Measurements from ENCODE around the gene TM4SF4.
A peak's percentile ranks its signal among the peaks of the same experiment; 100 is the strongest.

The TM4SF4 gene

DNA sequence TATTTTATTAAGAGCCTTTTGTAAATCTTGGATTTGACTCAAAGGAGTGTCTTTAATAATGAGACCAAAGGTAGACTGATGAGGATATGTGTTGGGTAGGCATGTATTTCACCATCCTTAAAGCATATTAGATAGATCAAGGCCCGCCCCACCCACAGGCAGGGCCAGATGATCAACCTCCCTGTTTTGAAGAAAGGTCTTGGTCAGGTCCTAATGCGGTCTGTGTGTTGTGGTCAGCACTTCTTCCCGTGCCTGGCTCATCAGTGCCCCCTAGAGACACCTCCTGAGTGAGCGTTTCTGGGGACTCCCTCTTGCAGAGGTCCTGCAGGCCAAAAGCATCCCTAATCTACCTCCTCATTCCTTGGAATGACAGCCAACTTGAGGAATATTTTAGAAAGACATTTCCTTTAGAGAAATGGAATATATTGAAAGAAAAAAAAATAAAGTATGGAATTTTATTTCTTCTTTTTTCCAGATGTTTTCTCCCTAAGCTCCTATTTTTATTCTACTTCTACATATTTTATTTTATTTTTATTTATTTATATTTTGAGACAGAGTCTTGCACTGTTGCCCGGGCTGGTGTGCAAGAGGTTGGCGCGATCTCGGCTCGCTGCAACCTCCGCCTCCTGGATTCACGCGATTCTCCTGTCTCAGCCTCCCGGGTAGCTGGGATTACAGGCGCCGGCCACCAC lies 6.0 kb downstream of the TM4SF4 start:
- Histone ChIP-seq H3K36me3 (replicated peaks; ENCODE audit: low read depth, low read length) (no peaks in the 10 kb centered on the region), H2AFZ (ENCODE audit: low read depth, low read length) (peak overlapping the region; percentile 45; the same call in 1 of the 2 replicates), H3K4me3 (ENCODE audit: low read length) (no peak overlapping the region)

DNA sequence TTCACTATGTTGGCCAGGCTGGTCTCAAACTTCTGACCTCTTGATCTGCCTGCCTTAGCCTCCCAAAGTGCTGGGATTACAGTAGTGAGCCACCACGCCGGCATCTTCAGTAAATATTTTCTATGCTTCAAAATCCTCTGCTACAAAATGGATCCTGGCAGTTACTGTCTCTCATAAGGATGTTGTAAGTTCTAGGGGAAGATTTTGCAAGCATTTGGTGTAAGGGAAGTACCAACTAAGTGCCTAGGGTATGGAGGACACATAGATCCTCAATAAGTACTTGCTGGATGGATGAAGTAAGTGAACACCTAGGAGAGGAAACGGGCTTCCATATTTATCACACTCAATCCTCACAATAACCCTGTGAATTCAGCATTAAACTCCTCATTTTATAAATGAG lies 6.6 kb downstream of the TM4SF4 start:
- H3K4me3 ChIP-seq (ENCODE audit: low read length) = no peak overlapping the region
- H3K4me2 ChIP-seq (ENCODE audit: low read length) = no peak overlapping the region
- H3K27me3 ChIP-seq (ENCODE audit: low read depth, low read length) = no peaks in the 10 kb centered on the region
- no peaks in the 10 kb centered on the region for H3K79me2 ChIP-seq (ENCODE audit: low read length)
- no peak overlapping the region for H3K9ac ChIP-seq (ENCODE audit: low read length)
- H2AFZ ChIP-seq (ENCODE audit: low read depth, low read length) = no peak overlapping the region
- no peaks in the 10 kb centered on the region for H4K20me1 ChIP-seq (ENCODE audit: insufficient read depth, low read length)
- TF ChIP-seq CTCF (IDR thresholded peaks at IDR 0.05; ENCODE audit: low read depth, low read length) (no peak), EZH2phosphoT487 (IDR thresholded peaks at IDR 0.05; ENCODE audit: low read depth) (no peak)
- peaks cover 5% of the 10 kb centered on the region; the same call in 1 of the 2 replicates for H3K4me1 ChIP-seq (ENCODE audit: low read length)
- no peaks in the 10 kb centered on the region for H3K36me3 ChIP-seq (replicated peaks; ENCODE audit: low read depth, low read length)
- H3K27ac ChIP-seq (ENCODE audit: low read length) = no peak overlapping the region
- no peaks in the 10 kb centered on the region for H3K9me3 ChIP-seq (ENCODE audit: insufficient read depth, low read length)

More for the DNA sequence above, 6.0 kb downstream of the TM4SF4 start:
- Histone ChIP-seq H3K79me2 (ENCODE audit: low read length) (no peaks in the 10 kb centered on the region), H3K4me1 (ENCODE audit: low read length) (peaks cover 5% of the 10 kb centered on the region; the same call in 1 of the 2 replicates), H3K9ac (ENCODE audit: low read length) (no peak overlapping the region), H3K27ac (ENCODE audit: low read length) (no peak overlapping the region), H4K20me1 (ENCODE audit: insufficient read depth, low read length) (no peaks in the 10 kb centered on the region), H3K4me2 (ENCODE audit: low read length) (no peak overlapping the region), H3K27me3 (ENCODE audit: low read depth, low read length) (no peaks in the 10 kb centered on the region), H3K9me3 (ENCODE audit: insufficient read depth, low read length) (no peaks in the 10 kb centered on the region)
- TF ChIP-seq EZH2phosphoT487 (IDR thresholded peaks at IDR 0.05; ENCODE audit: low read depth) (no peak), CTCF (IDR thresholded peaks at IDR 0.05; ENCODE audit: low read depth, low read length) (peak; percentile 90)

GRCh38 chr3:149481491-149481890 lies 7.0 kb downstream of the TM4SF4 start:
- no peaks in the 10 kb centered on the region for H3K36me3 ChIP-seq (replicated peaks; ENCODE audit: low read depth, low read length)
- no peaks in the 10 kb centered on the region for H4K20me1 ChIP-seq (ENCODE audit: insufficient read depth, low read length)
- H3K4me1 ChIP-seq (ENCODE audit: low read length) = peaks cover 5% of the 10 kb centered on the region; the same call in 1 of the 2 replicates
- no peak overlapping the region for H3K27ac ChIP-seq (ENCODE audit: low read length)
- no peak for TF ChIP-seq CTCF (IDR thresholded peaks at IDR 0.05; ENCODE audit: low read depth, low read length)
- no peak for TF ChIP-seq EZH2phosphoT487 (IDR thresholded peaks at IDR 0.05; ENCODE audit: low read depth)
- no peak overlapping the region for H3K4me3 ChIP-seq (ENCODE audit: low read length)
- no peak overlapping the region for H3K9ac ChIP-seq (ENCODE audit: low read length)
- no peak overlapping the region for H3K4me2 ChIP-seq (ENCODE audit: low read length)
- H2AFZ ChIP-seq (ENCODE audit: low read depth, low read length) = no peak overlapping the region
- H3K27me3 ChIP-seq (ENCODE audit: low read depth, low read length) = no peaks in the 10 kb centered on the region
- no peaks in the 10 kb centered on the region for H3K79me2 ChIP-seq (ENCODE audit: low read length)
- no peaks in the 10 kb centered on the region for H3K9me3 ChIP-seq (ENCODE audit: insufficient read depth, low read length)

DNA sequence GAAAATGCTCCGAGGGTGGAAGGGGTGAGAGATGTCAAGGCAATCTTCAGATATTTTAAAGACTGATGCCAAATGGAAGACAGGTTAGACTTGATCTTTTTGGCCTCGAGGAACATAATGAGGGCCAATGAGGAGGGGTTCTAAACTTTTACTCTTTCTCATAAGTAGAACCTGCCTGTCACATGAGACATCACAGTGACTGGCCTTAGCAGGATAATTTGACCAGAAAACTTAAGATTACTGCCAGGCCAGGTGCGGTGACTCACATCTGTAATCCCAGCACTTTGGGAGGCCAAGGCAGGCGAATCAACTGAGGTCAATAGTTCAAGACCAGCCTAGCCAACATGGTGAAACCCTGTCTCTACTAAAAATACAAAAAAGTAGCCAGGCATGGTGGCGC lies 12.2 kb downstream of the TM4SF4 start:
- H3K9ac ChIP-seq (ENCODE audit: low read length) = no peak overlapping the region
- no peaks in the 10 kb centered on the region for H3K79me2 ChIP-seq (ENCODE audit: low read length)
- no peaks in the 10 kb centered on the region for H3K9me3 ChIP-seq (ENCODE audit: insufficient read depth, low read length)
- H3K4me1 ChIP-seq (ENCODE audit: low read length) = peaks cover 3% of the 10 kb centered on the region; the same call in 1 of the 2 replicates
- no peak overlapping the region for H2AFZ ChIP-seq (ENCODE audit: low read depth, low read length)
- H3K36me3 ChIP-seq (replicated peaks; ENCODE audit: low read depth, low read length) = no peaks in the 10 kb centered on the region
- no peak overlapping the region for H3K4me2 ChIP-seq (ENCODE audit: low read length)
- no peaks in the 10 kb centered on the region for H4K20me1 ChIP-seq (ENCODE audit: insufficient read depth, low read length)
- TF ChIP-seq EZH2phosphoT487 (IDR thresholded peaks at IDR 0.05; ENCODE audit: low read depth) (no peak), CTCF (IDR thresholded peaks at IDR 0.05; ENCODE audit: low read depth, low read length) (no peak)
- H3K4me3 ChIP-seq (ENCODE audit: low read length) = no peak overlapping the region
- no peak overlapping the region for H3K27ac ChIP-seq (ENCODE audit: low read length)
- H3K27me3 ChIP-seq (ENCODE audit: low read depth, low read length) = peaks cover 11% of the 10 kb centered on the region
